ENCODE results near the gene XPO4. TPM values are rescaled to one million over a fixed set of nuclear protein-coding genes. Genes with fewer than 3 reads are reported as not detected.

Gene XPO4
- total and polyA plus RNA-seq, 10 of the 15 experiments (the other 5 are each of a cell fraction or from before 2014, with no cell fraction given), result 3.6 to 24.9 (median 18.4) TPM

GRCh38 chr13:20902438-20903163, at the start of gene XPO4 (continued):
- TF ChIP-seq SPI1 (IDR thresholded peaks at IDR 0.05; ENCODE audit: borderline replicate concordance, insufficient read depth, low read depth, low read length), result no peak
- 0 out of 2 replicates have a peak, but pooled peaks have one; percentile 29 for TF ChIP-seq ZSCAN29 (IDR thresholded peaks at IDR 0.05)
- no peak for TF ChIP-seq ZBTB11 (CRISPR knock-in tag; IDR thresholded peaks at IDR 0.05)
- no peak for TF ChIP-seq SUZ12 (IDR thresholded peaks at IDR 0.05; ENCODE audit: unreplicated experiment)
- TF ChIP-seq POU2F2 (IDR thresholded peaks at IDR 0.05; ENCODE audit: borderline replicate concordance, low read depth, low read length), result peak; percentile 54; the same call in 2 of the 3 replicates
- TF ChIP-seq NBN (IDR thresholded peaks at IDR 0.05), result no peak
- 0 out of 2 replicates have a peak, but pooled peaks have one; percentile 55 for TF ChIP-seq NKRF (conservative IDR thresholded peaks at IDR 0.05)
- no peak for TF ChIP-seq CBX5 (IDR thresholded peaks at IDR 0.05; ENCODE audit: low read depth)
- TF ChIP-seq POLR2AphosphoS2 (IDR thresholded peaks at IDR 0.05; ENCODE audit: low read depth, low read length), result 0 out of 2 replicates have a peak, but pooled peaks have one; percentile 23
- TF ChIP-seq YY1 (IDR thresholded peaks at IDR 0.05; ENCODE audit: low read depth, low read length), result peak; percentile 97
- peak; percentile 20 for TF ChIP-seq RELA (IDR thresholded peaks at IDR 0.05; ENCODE audit: borderline replicate concordance, partially characterized antibody)
- no peak for TF ChIP-seq RCOR1 (conservative IDR thresholded peaks at IDR 0.05; ENCODE audit: low read depth, low read length)
- TF ChIP-seq PAX8 (IDR thresholded peaks at IDR 0.05), result no peak
- no peak for TF ChIP-seq JUND (IDR thresholded peaks at IDR 0.05; ENCODE audit: low read depth, low read length)
- peak; percentile 97 for TF ChIP-seq CREB1 (IDR thresholded peaks at IDR 0.05; ENCODE audit: low read depth)
- no peak for TF ChIP-seq NFYA (IDR thresholded peaks at IDR 0.05; ENCODE audit: borderline replicate concordance, low read depth, low read length)
- TF ChIP-seq HCFC1 (IDR thresholded peaks at IDR 0.05; ENCODE audit: low read length), result peak; percentile 66
- TF ChIP-seq SRF (IDR thresholded peaks at IDR 0.05; ENCODE audit: low read depth in 2 of 2, low read length in 2 of 2), result peak in 1 of 2 experiments; percentile 71; a peak in 1 of 4 replicates
- peak; percentile 31 for TF ChIP-seq HDAC6 (IDR thresholded peaks at IDR 0.05; ENCODE audit: unreplicated experiment)
- TF ChIP-seq ZNF687 (IDR thresholded peaks at IDR 0.05), result peak; percentile 94
- no peak for TF ChIP-seq ZNF384 (IDR thresholded peaks at IDR 0.05; ENCODE audit: borderline replicate concordance, low read depth, low read length)
- TF ChIP-seq IRF4 (IDR thresholded peaks at IDR 0.05; ENCODE audit: low read depth, low read length), result no peak

All from GM12878 (cell line).